Fibroblast of skin of scalp (primary cell): ENCODE results near the gene FRMPD2.
"Not testable (repeated sequence)": the region's sequence is repeated elsewhere in the genome, so short reads cannot be mapped to it uniquely, and the experiment has no call there.

Experiments used
- DNase-seq: peaks from one replicate; pipeline ENCODE4 v3.0.0-alpha.2; 2013

The FRMPD2 gene

GRCh38 chr10:48231178-48231577 is 43.3 kb downstream of the FRMPD2 start:
- no peak for DNase-seq

GRCh38 chr10:48227213-48227612 is 47.3 kb downstream of the FRMPD2 start:
- no peak for DNase-seq

GRCh38 chr10:48224979-48225560 is 49.4 kb downstream of the FRMPD2 start:
- DNase-seq: no peak

- no peak for DNase-seq
Observed at GRCh38 chr10:48224296-48224695, 50.2 kb downstream of the FRMPD2 start.

- no peak for DNase-seq
Observed at GRCh38 chr10:48221814-48222213, 52.7 kb downstream of the FRMPD2 start.

GRCh38 chr10:48221031-48221430 is 53.5 kb downstream of the FRMPD2 start:
- DNase-seq: not testable (repeated sequence)

GRCh38 chr10:48219194-48219593 is 55.3 kb downstream of the FRMPD2 start:
- DNase-seq: no peak

GRCh38 chr10:48216744-48217143 is 57.8 kb downstream of the FRMPD2 start:
- no peak for DNase-seq

GRCh38 chr10:48216204-48216505 is 58.3 kb downstream of the FRMPD2 start:
- DNase-seq: no peak

- peak; percentile 39 for DNase-seq
Observed at GRCh38 chr10:48215486-48216203, 58.9 kb downstream of the FRMPD2 start.

- no peak for DNase-seq
Observed at GRCh38 chr10:48214716-48215485, 59.6 kb downstream of the FRMPD2 start.

GRCh38 chr10:48213047-48213446 is 61.4 kb downstream of the FRMPD2 start:
- no peak for DNase-seq

- no peak for DNase-seq
Observed at GRCh38 chr10:48211777-48212176, 62.7 kb downstream of the FRMPD2 start.

- no peak for DNase-seq
Observed at GRCh38 chr10:48210966-48211365, 63.5 kb downstream of the FRMPD2 start.

- no peak for DNase-seq
Observed at GRCh38 chr10:48210391-48210790, 64.1 kb downstream of the FRMPD2 start.

GRCh38 chr10:48209241-48209640 is 65.3 kb downstream of the FRMPD2 start:
- DNase-seq: no peak

- no peak for DNase-seq
Observed at GRCh38 chr10:48207853-48208252, 66.6 kb downstream of the FRMPD2 start.

GRCh38 chr10:48206482-48207250 is 67.8 kb downstream of the FRMPD2 start:
- no peak for DNase-seq

GRCh38 chr10:48205918-48206317 is 68.6 kb downstream of the FRMPD2 start:
- no peak for DNase-seq

- peak; percentile 82 for DNase-seq
Observed at GRCh38 chr10:48199580-48200377, 74.7 kb downstream of the FRMPD2 start.

GRCh38 chr10:48197236-48197899 is 77.1 kb downstream of the FRMPD2 start:
- DNase-seq: no peak

- DNase-seq: no peak
Observed at GRCh38 chr10:48195803-48196202, 78.7 kb downstream of the FRMPD2 start.
